SK-N-SH (cell line): ENCODE data around the gene INS. TPM values are rescaled to one million over a fixed set of nuclear protein-coding genes. Genes with fewer than 3 reads are reported as not detected.
A peak's percentile ranks its signal among the peaks of the same experiment; 100 is the strongest.

ENCODE experiments used
- CTCF ChIA-PET: fragments of 300-600, 350-600 bp; formaldehyde crosslinking; extraction: SDS; loops from one replicate; lab custom pipeline; 2021; lab: Yijun Ruan, JAX
- POLR2A ChIA-PET: fragments of 350-600 bp; sonication (Branson Sonifier 250); formaldehyde crosslinking; extraction: SDS; loops from one replicate; lab custom pipeline; 2020; ENCODE audit warnings: antibody characterized with exemption, inconsistent platforms; lab: Yijun Ruan, JAX
- DNase-seq: peaks from one replicate; pipeline ENCODE4 v3.0.0; 2012
- H2AFZ ChIP-seq: fragments of 200-600 bp; sonication (generic); 2 replicates; pipeline ENCODE4 v1.8.1; 2016; ENCODE audit warnings: antibody characterized with exemption, mild to moderate bottlenecking, low read depth
- H3F3A ChIP-seq: fragments of 200-600 bp; sonication (generic); replicated peaks from 2 replicates; pipeline ENCODE3; 2016; ENCODE audit warnings: antibody characterized with exemption, mild to moderate bottlenecking; ENCODE audit not compliant: insufficient read depth
- H3K27ac ChIP-seq, 2 experiments: fragments of 200-500 bp in 1 of 2; fragments of 200-600 bp in 1 of 2; sonication (Bioruptor generic) in 1 of 2; sonication (generic), shearing (Covaris generic) in 1 of 2; 2 replicates each; pipeline versions ENCODE4 v1.5.1 to v1.6.1; 2014 to 2016; ENCODE audit warnings: low read depth in 2 of 2, inconsistent platforms in 1 of 2, low read length in 1 of 2, mild to moderate bottlenecking in 1 of 2, mixed read lengths in 1 of 2
- H3K27me3 ChIP-seq: fragments of 200-600 bp; sonication (generic), shearing (Covaris generic); 2 replicates; pipeline ENCODE4 v1.6.1; 2016; ENCODE audit warnings: mixed run types; ENCODE audit not compliant: insufficient read depth
- H3K36me3 ChIP-seq, 2 experiments: fragments of 200-500 bp in 1 of 2; fragments of 200-600 bp in 1 of 2; sonication (Bioruptor generic) in 1 of 2; sonication (generic) in 1 of 2; replicated peaks in 1 of 2; 2 replicates each; pipeline versions ENCODE3 to v1.5.1; 2014 to 2016; ENCODE audit warnings: low read length in 1 of 2, mild to moderate bottlenecking in 1 of 2; ENCODE audit not compliant: insufficient read depth in 2 of 2, control insufficient read depth in 1 of 2
- H3K4me1 ChIP-seq, 2 experiments: fragments of 200-500 bp in 1 of 2; fragments of 200-600 bp in 1 of 2; sonication (Bioruptor generic) in 1 of 2; sonication (generic), shearing (Covaris generic) in 1 of 2; 2 replicates each; pipeline versions ENCODE4 v1.5.1 to v1.6.1; 2014 to 2016; ENCODE audit warnings: low read depth in 1 of 2, low read length in 1 of 2, mixed run types in 1 of 2; ENCODE audit not compliant: insufficient read depth in 2 of 2, control insufficient read depth in 1 of 2
- H3K4me2 ChIP-seq: fragments of 200-600 bp; sonication (generic), shearing (Covaris generic); 2 replicates; pipeline ENCODE4 v1.6.1; 2017; ENCODE audit warnings: mixed run types
- H3K4me3 ChIP-seq, 2 experiments: fragments of 200-500 bp in 1 of 2; fragments of 200-600 bp in 1 of 2; sonication (Bioruptor generic) in 1 of 2; sonication (generic), shearing (Covaris generic) in 1 of 2; 2 replicates each; pipeline versions ENCODE4 v1.5.1 to v1.8.1; 2014 to 2016; ENCODE audit warnings: low read depth in 2 of 2, inconsistent platforms in 1 of 2, low read length in 1 of 2, mild to moderate bottlenecking in 1 of 2, mixed read lengths in 1 of 2, moderate library complexity in 1 of 2
- H3K79me2 ChIP-seq: fragments of 200-600 bp; sonication (generic); 2 replicates; pipeline ENCODE4 v1.8.1; 2017; ENCODE audit warnings: mild to moderate bottlenecking; ENCODE audit not compliant: insufficient read depth
- H3K9ac ChIP-seq: fragments of 200-600 bp; sonication (generic); 2 replicates; pipeline ENCODE4 v1.6.1; 2017; ENCODE audit warnings: mixed run types
- H3K9me2 ChIP-seq: fragments of 200-600 bp; sonication (generic); 2 replicates; pipeline ENCODE4 v1.6.1; 2017; ENCODE audit warnings: mixed run types
- H3K9me3 ChIP-seq: fragments of 200-600 bp; sonication (generic); 2 replicates; pipeline ENCODE4 v1.6.1; 2017; ENCODE audit warnings: mixed run types, mild to moderate bottlenecking, moderate library complexity
- H4K20me1 ChIP-seq: fragments of 200-600 bp; sonication (generic); 2 replicates; pipeline ENCODE4 v1.6.1; 2017; ENCODE audit warnings: mild to moderate bottlenecking, mixed run types; ENCODE audit not compliant: insufficient read depth
- CHD2 ChIP-seq: fragments of 150-350 bp; IDR thresholded peaks from 2 replicates; pipeline ENCODE4 v1.6.1; 2018; ENCODE audit warnings: low read length; ENCODE audit not compliant: partially characterized antibody
- CTCF ChIP-seq: fragments of 200-600 bp; sonication (generic); IDR thresholded peaks from 2 replicates; pipeline ENCODE4 v1.6.1; 2017; ENCODE audit warnings: antibody characterized with exemption, mild to moderate bottlenecking, moderate library complexity
- JUND ChIP-seq: IDR thresholded peaks from 2 replicates; pipeline ENCODE4 v1.4.0; 2012
- RAD21 ChIP-seq: IDR thresholded peaks from 2 replicates; pipeline ENCODE4 v1.6.1; 2012; ENCODE audit warnings: mild to moderate bottlenecking, low read length
- REST ChIP-seq: IDR thresholded peaks from 2 replicates; pipeline ENCODE4 v1.6.1; 2012; ENCODE audit warnings: mild to moderate bottlenecking, low read depth, low read length, moderate library complexity
- RXRA ChIP-seq: IDR thresholded peaks from 2 replicates; pipeline ENCODE4 v1.4.0; 2012; ENCODE audit warnings: low read depth, mild to moderate bottlenecking, borderline replicate concordance
- SIN3A ChIP-seq: IDR thresholded peaks from 2 replicates; pipeline ENCODE4 v1.6.1; 2012; ENCODE audit warnings: low read depth, mild to moderate bottlenecking, low read length, moderate library complexity, borderline replicate concordance
- SMC3 ChIP-seq: IDR thresholded peaks from 2 replicates; pipeline ENCODE4 v1.6.1; 2012; ENCODE audit warnings: low read depth, low read length, improper control_type of control experiment
- WGBS: methylation state at CpG from one replicate; pipeline ENCODE4 v1.1.6; 2017; ENCODE audit warnings: low lambda C conversion rate; 5-methylcytosine and 5-hydroxymethylcytosine counted together
- polyA plus RNA-seq, 3 experiments: library from polyadenylated mRNA; depleted of rRNA; stranded (reverse); fragments of >200 nt; gene quantifications; 2 replicates each; pipeline ENCODE4 v1.2.3, GENCODE V29; 2012

The INS gene
- polyA plus RNA-seq, 1 of the 3 experiments (the other 2 are of a cell fraction), result not detected

GRCh38 chr11:2197771-2198520 lies 36.9 kb upstream of the INS start:
- Histone ChIP-seq H3K9me3 (no peaks in the 10 kb centered on the region), H3K4me3 (no peak overlapping the region), H3K4me1 (peaks cover 0 to 20% of the 10 kb centered on the region in 2 experiments; a peak in 1 of 4 replicates), H3K27ac (no peak overlapping the region), H3K27me3 (no peaks in the 10 kb centered on the region), H4K20me1 (no peaks in the 10 kb centered on the region), H3F3A (no peaks in the 10 kb centered on the region), H2AFZ (no peak overlapping the region), H3K36me3 (no peaks in the 10 kb centered on the region), H3K9me2 (no peaks in the 10 kb centered on the region), H3K4me2 (no peak overlapping the region), H3K79me2 (no peaks in the 10 kb centered on the region), H3K9ac (no peak overlapping the region)
- CTCF ChIA-PET, result interaction anchor here (0.6 to 7.9 kb wide), 30 partner anchors 10 to 693 kb away, joined by 3 to 143 read pairs (median 4); partner anchors contain the start of genes C11orf21, TSPAN32 and TSSC4
- no peak for DNase-seq
- 71% methylated on average over 23 of the region's 28 CpGs for whole genome bisulfite sequencing
- POLR2A ChIA-PET, result no interaction called here
- TF ChIP-seq SIN3A, result no peak
- TF ChIP-seq JUND, result no peak
- TF ChIP-seq RXRA, result no peak
- no peak for TF ChIP-seq REST

- no peak overlapping the region for H2AFZ ChIP-seq
These were observed 36.2 kb upstream of the INS start for GRCh38 chr11:2196970-2197770.

More at GRCh38 chr11:2196970-2197770, 36.2 kb upstream of the INS start:
- ChIA-PET POLR2A (no interaction called here), CTCF (interaction anchor here (0.6 to 7.9 kb wide), 27 partner anchors 11 to 694 kb away, joined by 3 to 143 read pairs (median 5); partner anchors contain the start of genes C11orf21, TSPAN32 and TSSC4)
- WGBS, result 10% methylated on average over 11 of the region's 23 CpGs
- Histone ChIP-seq H3K4me3 (no peak overlapping the region), H3K36me3 (no peaks in the 10 kb centered on the region), H3K4me2 (no peak overlapping the region), H3K27ac (no peak overlapping the region), H3K9ac (no peak overlapping the region), H3K79me2 (no peaks in the 10 kb centered on the region), H3K9me3 (no peaks in the 10 kb centered on the region), H4K20me1 (no peaks in the 10 kb centered on the region), H3K4me1 (peaks cover 0 to 28% of the 10 kb centered on the region in 2 experiments; a peak in 1 of 4 replicates), H3F3A (no peaks in the 10 kb centered on the region), H3K27me3 (no peaks in the 10 kb centered on the region), H3K9me2 (no peaks in the 10 kb centered on the region)
- TF ChIP-seq RAD21, result peak; percentile 91
- peak; percentile 60 for TF ChIP-seq CTCF
- peak; percentile 88 for TF ChIP-seq SMC3
- TF ChIP-seq CHD2, result no peak
- peak; percentile 91 for DNase-seq
